ENCODE results near the gene RBBP6.
A peak's percentile ranks its signal among the peaks of the same experiment; 100 is the strongest.

RBBP6 gene

DNA sequence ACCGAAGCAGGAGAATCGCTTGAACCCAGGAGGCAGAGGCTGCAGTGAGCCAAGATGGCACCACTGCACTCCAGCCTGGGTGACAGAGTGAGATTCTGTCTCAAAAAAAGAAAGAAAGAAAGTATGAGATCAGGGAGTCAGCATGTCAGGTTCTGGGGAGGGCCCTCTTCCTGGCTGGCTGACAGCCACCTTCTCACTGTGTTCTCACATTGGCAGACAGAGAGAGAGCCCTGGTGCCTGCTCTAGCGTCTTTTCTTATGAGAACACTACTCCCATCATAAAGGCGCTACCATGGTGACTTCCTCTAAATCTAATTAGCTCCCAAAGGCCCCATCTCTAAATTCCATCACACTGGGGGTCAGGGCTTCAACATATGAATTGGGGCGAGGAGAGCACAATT is 27.6 kb upstream of the RBBP6 start:
- Histone ChIP-seq H3K27me3 (ENCODE audit: insufficient read depth, low read depth) (no peaks in the 10 kb centered on the region), H3K9ac (no peak overlapping the region), H3K4me1 (ENCODE audit: low read depth, poor library complexity, severe bottlenecking) (no peaks in the 10 kb centered on the region), H3K4me2 (no peak overlapping the region), H3K36me3 (ENCODE audit: insufficient read depth) (no peaks in the 10 kb centered on the region), H4K20me1 (ENCODE audit: insufficient read depth) (no peaks in the 10 kb centered on the region), H3K79me2 (ENCODE audit: insufficient read depth, low read depth) (no peaks in the 10 kb centered on the region), H2AFZ (ENCODE audit: low read depth) (0 out of 2 replicates have a peak overlapping the region, but pooled peaks have one; percentile 27), H3K27ac (no peak overlapping the region), H3K4me3 (IDR thresholded peaks at IDR 0.05; ENCODE audit: insufficient read depth, low read depth, low read length) (no peak overlapping the region)
- TF ChIP-seq, protein P1, sequence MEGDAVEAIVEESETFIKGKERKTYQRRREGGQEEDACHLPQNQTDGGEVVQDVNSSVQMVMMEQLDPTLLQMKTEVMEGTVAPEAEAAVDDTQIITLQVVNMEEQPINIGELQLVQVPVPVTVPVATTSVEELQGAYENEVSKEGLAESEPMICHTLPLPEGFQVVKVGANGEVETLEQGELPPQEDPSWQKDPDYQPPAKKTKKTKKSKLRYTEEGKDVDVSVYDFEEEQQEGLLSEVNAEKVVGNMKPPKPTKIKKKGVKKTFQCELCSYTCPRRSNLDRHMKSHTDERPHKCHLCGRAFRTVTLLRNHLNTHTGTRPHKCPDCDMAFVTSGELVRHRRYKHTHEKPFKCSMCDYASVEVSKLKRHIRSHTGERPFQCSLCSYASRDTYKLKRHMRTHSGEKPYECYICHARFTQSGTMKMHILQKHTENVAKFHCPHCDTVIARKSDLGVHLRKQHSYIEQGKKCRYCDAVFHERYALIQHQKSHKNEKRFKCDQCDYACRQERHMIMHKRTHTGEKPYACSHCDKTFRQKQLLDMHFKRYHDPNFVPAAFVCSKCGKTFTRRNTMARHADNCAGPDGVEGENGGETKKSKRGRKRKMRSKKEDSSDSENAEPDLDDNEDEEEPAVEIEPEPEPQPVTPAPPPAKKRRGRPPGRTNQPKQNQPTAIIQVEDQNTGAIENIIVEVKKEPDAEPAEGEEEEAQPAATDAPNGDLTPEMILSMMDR (conservative IDR thresholded peaks at IDR 0.05; ENCODE audit: low read depth, low read length) = no peak

DNA sequence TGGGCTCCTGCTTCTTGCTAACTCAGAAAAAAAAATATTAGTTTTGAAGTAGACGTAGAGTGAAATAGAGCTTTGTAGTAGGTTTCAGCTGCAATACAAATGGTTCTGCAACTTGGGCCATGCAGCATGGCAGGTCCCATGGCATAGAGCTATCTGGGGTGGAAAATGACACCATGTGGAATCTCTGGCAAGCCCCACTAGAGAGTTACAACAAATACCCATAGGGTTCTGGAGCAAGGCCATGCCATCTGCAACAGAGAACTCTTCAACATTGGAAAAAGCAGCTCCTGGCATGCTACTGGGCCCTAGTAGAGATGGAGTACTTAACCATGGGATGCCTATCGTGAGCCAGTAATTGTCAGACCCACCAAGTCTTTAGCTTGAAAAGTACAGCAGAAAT is 25.3 kb upstream of the RBBP6 start:
- Histone ChIP-seq H3K27me3 (ENCODE audit: insufficient read depth, low read depth) (no peaks in the 10 kb centered on the region), H2AFZ (ENCODE audit: low read depth) (no peak overlapping the region), H3K79me2 (ENCODE audit: insufficient read depth, low read depth) (no peaks in the 10 kb centered on the region), H3K36me3 (ENCODE audit: insufficient read depth) (no peaks in the 10 kb centered on the region), H4K20me1 (ENCODE audit: insufficient read depth) (no peaks in the 10 kb centered on the region), H3K27ac (no peak overlapping the region), H3K4me3 (IDR thresholded peaks at IDR 0.05; ENCODE audit: insufficient read depth, low read depth, low read length) (no peak overlapping the region), H3K4me2 (no peak overlapping the region), H3K9ac (no peak overlapping the region), H3K4me1 (ENCODE audit: low read depth, poor library complexity, severe bottlenecking) (no peaks in the 10 kb centered on the region)
- TF ChIP-seq, protein P1 (conservative IDR thresholded peaks at IDR 0.05; ENCODE audit: low read depth, low read length) = no peak

DNA sequence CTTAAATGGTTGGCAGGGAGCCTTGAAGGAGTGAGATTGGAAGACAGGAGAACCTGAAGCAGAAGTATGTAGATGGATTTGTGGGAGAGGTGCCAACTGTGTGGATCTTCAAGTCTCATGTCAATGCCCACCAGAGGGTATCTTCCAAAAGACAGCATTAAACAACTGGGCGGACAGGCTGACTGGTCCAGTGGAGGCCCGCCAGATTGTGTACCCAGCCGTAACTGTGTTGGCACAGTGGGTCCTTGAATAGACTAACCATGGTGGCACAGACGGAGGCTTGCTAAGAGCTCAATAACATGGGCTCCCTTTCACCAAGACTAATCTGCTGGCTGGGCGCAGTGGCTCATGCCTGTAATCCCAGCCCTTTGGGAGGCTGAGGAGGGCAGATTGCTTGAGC is 24.2 kb upstream of the RBBP6 start:
- no peaks in the 10 kb centered on the region for H3K4me1 ChIP-seq (ENCODE audit: low read depth, poor library complexity, severe bottlenecking)
- no peak overlapping the region for H3K9ac ChIP-seq
- no peaks in the 10 kb centered on the region for H3K27me3 ChIP-seq (ENCODE audit: insufficient read depth, low read depth)
- H3K79me2 ChIP-seq (ENCODE audit: insufficient read depth, low read depth) = no peaks in the 10 kb centered on the region
- TF ChIP-seq, protein P1 (conservative IDR thresholded peaks at IDR 0.05; ENCODE audit: low read depth, low read length) = no peak
- no peak overlapping the region for H3K4me3 ChIP-seq (IDR thresholded peaks at IDR 0.05; ENCODE audit: insufficient read depth, low read depth, low read length)
- no peak overlapping the region for H2AFZ ChIP-seq (ENCODE audit: low read depth)
- no peaks in the 10 kb centered on the region for H4K20me1 ChIP-seq (ENCODE audit: insufficient read depth)
- no peak overlapping the region for H3K4me2 ChIP-seq
- H3K36me3 ChIP-seq (ENCODE audit: insufficient read depth) = no peaks in the 10 kb centered on the region
- no peak overlapping the region for H3K27ac ChIP-seq

DNA sequence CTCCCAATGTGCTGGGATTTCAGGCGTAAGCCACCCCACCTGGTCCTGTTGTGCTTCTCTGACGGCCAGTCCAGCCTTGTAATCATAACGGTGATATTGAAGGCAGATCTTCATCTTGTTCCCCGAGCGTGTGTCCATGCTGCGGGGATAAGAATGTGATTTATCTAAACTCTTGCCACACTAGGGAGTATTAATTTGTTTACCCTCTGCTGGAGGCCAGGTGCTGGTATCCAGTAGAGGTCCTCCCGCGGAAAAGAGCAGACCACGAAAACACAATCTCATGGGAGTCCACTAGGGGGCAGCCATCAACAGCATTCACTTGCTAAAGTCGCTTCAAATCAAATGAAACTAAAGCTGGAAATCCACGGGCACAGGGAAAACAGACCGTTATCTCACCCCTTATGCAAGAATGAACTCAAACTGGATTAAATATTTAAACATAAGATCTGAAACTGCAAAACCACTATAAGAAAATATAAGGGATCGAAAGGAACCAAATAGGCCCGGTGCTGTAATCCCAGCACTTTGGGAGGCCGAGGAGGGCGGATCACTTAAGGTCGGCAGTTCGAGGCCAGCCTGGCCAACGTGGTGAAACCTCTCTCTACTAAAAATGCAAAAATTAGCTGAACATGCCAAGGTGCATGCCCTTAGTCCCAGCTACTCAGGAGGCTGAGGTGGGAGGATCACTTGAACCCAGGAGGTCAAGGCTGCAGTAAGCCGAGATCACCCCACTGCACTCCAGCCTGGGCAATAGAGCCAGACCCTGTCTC is 22.3 kb upstream of the RBBP6 start:
- no peak overlapping the region for H3K9ac ChIP-seq
- no peaks in the 10 kb centered on the region for H3K4me1 ChIP-seq (ENCODE audit: low read depth, poor library complexity, severe bottlenecking)
- H4K20me1 ChIP-seq (ENCODE audit: insufficient read depth) = no peaks in the 10 kb centered on the region
- TF ChIP-seq, protein P1 (conservative IDR thresholded peaks at IDR 0.05; ENCODE audit: low read depth, low read length) = peak; percentile 93
- H3K27ac ChIP-seq = no peak overlapping the region
- no peak overlapping the region for H3K4me3 ChIP-seq (IDR thresholded peaks at IDR 0.05; ENCODE audit: insufficient read depth, low read depth, low read length)
- H3K79me2 ChIP-seq (ENCODE audit: insufficient read depth, low read depth) = no peaks in the 10 kb centered on the region
- H3K4me2 ChIP-seq = peak overlapping the region; percentile 22; the same call in 1 of the 2 replicates
- H3K27me3 ChIP-seq (ENCODE audit: insufficient read depth, low read depth) = no peaks in the 10 kb centered on the region
- no peaks in the 10 kb centered on the region for H3K36me3 ChIP-seq (ENCODE audit: insufficient read depth)
- peak overlapping the region; percentile 62; the same call in 1 of the 2 replicates for H2AFZ ChIP-seq (ENCODE audit: low read depth)
